Fibroblast of lung (primary cell): ENCODE data around the gene FAM221B. TPM values are rescaled to one million over a fixed set of nuclear protein-coding genes. Genes with fewer than 3 reads are reported as not detected.

ENCODE experiments used
- DNase-seq, 2 donors: peaks; one replicate each; pipeline versions ENCODE4 v3.0.0 to v3.0.0-alpha.2; 2010; ENCODE audit warnings: low read depth in 2 of 2
- H2AFZ ChIP-seq: 2 replicates; pipeline ENCODE4 v1.5.1; 2012; ENCODE audit warnings: low read length, control low read depth, inconsistent platforms
- H3K27ac ChIP-seq: 2 replicates; pipeline ENCODE4 v1.5.1; 2011; ENCODE audit warnings: low read length, control low read depth; ENCODE audit not compliant: insufficient read depth
- H3K27me3 ChIP-seq: 2 replicates; pipeline ENCODE4 v1.5.1; 2011; ENCODE audit warnings: mild to moderate bottlenecking, low read length; ENCODE audit not compliant: control insufficient read depth, insufficient read depth
- H3K36me3 ChIP-seq: 2 replicates; pipeline ENCODE4 v1.5.1; 2011; ENCODE audit warnings: low read length; ENCODE audit not compliant: control insufficient read depth, insufficient read depth
- H3K4me1 ChIP-seq: 2 replicates; pipeline ENCODE4 v1.5.1; 2011; ENCODE audit warnings: low read length; ENCODE audit not compliant: control insufficient read depth, insufficient read depth; ENCODE audit errors: extremely low read depth
- H3K4me2 ChIP-seq: 2 replicates; pipeline ENCODE4 v1.5.1; 2011; ENCODE audit warnings: low read length, control low read depth; ENCODE audit not compliant: insufficient read depth; ENCODE audit errors: extremely low read depth
- H3K4me3 ChIP-seq, 4 experiments: fragments of 200-600 bp in 1 of 4; sonication (generic) in 1 of 4; replicated peaks in 1 of 4; 2 replicates each; pipeline ENCODE4 v1.5.1; 2011 to 2016; ENCODE audit warnings: low read length in 4 of 4, low read depth in 3 of 4, mild to moderate bottlenecking in 3 of 4, control low read depth in 2 of 4, inconsistent platforms in 1 of 4, mixed read lengths in 1 of 4; ENCODE audit not compliant: insufficient read depth in 1 of 4; ENCODE audit errors: control extremely low read depth in 1 of 4
- H3K79me2 ChIP-seq: 2 replicates; pipeline ENCODE4 v1.5.1; 2012; ENCODE audit warnings: mild to moderate bottlenecking, low read length, inconsistent platforms; ENCODE audit not compliant: control insufficient read depth, insufficient read depth
- H3K9ac ChIP-seq: 2 replicates; pipeline ENCODE4 v1.5.1; 2011; ENCODE audit warnings: mild to moderate bottlenecking, low read length, control low read depth; ENCODE audit not compliant: insufficient read depth
- H3K9me3 ChIP-seq: 2 replicates; pipeline ENCODE4 v1.5.1; 2012; ENCODE audit warnings: low read depth, low read length; ENCODE audit not compliant: control insufficient read depth, insufficient read depth
- H4K20me1 ChIP-seq: 2 replicates; pipeline ENCODE4 v1.5.1; 2011; ENCODE audit warnings: low read length; ENCODE audit not compliant: control insufficient read depth, insufficient read depth; ENCODE audit errors: extremely low read depth
- CTCF ChIP-seq, 2 donors: IDR thresholded peaks in 1 of 2; conservative IDR thresholded peaks in 1 of 2; 1 replicate in 1 of 2; 2 replicates in 1 of 2; pipeline ENCODE4 v1.5.1; 2011 to 2012; ENCODE audit warnings: low read length in 2 of 2, control low read depth in 1 of 2, inconsistent platforms in 1 of 2, low read depth in 1 of 2, mild to moderate bottlenecking in 1 of 2
- EZH2 ChIP-seq: IDR thresholded peaks from 2 replicates; pipeline ENCODE4 v1.5.1; 2012; ENCODE audit warnings: low read length, control low read depth, mild to moderate bottlenecking; ENCODE audit errors: missing control alignments
- polyA plus RNA-seq, 2 donors: library from polyadenylated mRNA; depleted of rRNA in 1 of 2; stranded (reverse) in 1 of 2; unstranded in 1 of 2; fragments of >200 nt; gene quantifications; 2 replicates each; pipeline ENCODE4 v1.2.1, GENCODE V29; 2011 to 2012; ENCODE audit warnings: missing spikeins in 1 of 2
- total RNA-seq: library from RNA; depleted of rRNA; stranded (reverse); fragments of >200 nt; gene quantifications from 2 replicates; pipeline ENCODE4 v1.2.1, GENCODE V29; 2014

Gene FAM221B
- total and polyA plus RNA-seq, 2 donors (not counting 1 experiment from before 2014, with no cell fraction given), result not detected

- Histone ChIP-seq H3K9me3 (no peaks in the 10 kb centered on the region), H3K9ac (no peak overlapping the region), H2AFZ (peak overlapping the region; percentile 71), H3K27me3 (no peaks in the 10 kb centered on the region), H3K4me2 (no peak overlapping the region), H3K79me2 (no peaks in the 10 kb centered on the region), H4K20me1 (no peaks in the 10 kb centered on the region), H3K4me3 (no peak overlapping the region), H3K4me1 (peaks cover 5% of the 10 kb centered on the region), H3K36me3 (no peaks in the 10 kb centered on the region), H3K27ac (no peak overlapping the region)
- peak; percentile 53 to 83 for DNase-seq
- TF ChIP-seq EZH2, result no peak
- TF ChIP-seq CTCF (conservative IDR thresholded peaks at IDR 0.05 in 1 of 2, IDR thresholded peaks at IDR 0.05 in 1 of 2; ENCODE audit: low read depth in 1 of 2, low read length in 2 of 2), result peak; percentile 74 to 78
These were observed 2.3 kb downstream of the FAM221B start for GRCh38 chr9:35826071-35826701.

GRCh38 chr9:35822926-35823325 lies 5.6 kb downstream of the FAM221B start:
- no peak overlapping the region for H3K27ac ChIP-seq
- no peak for DNase-seq

GRCh38 chr9:35820076-35820475 lies 8.5 kb downstream of the FAM221B start:
- Histone ChIP-seq H3K36me3 (no peaks in the 10 kb centered on the region), H3K4me3 (no peak overlapping the region), H3K9ac (no peak overlapping the region), H3K27me3 (peaks cover 2% of the 10 kb centered on the region), H3K9me3 (no peaks in the 10 kb centered on the region), H4K20me1 (no peaks in the 10 kb centered on the region), H2AFZ (no peak overlapping the region), H3K4me2 (no peak overlapping the region), H3K4me1 (peaks cover 3% of the 10 kb centered on the region), H3K79me2 (no peaks in the 10 kb centered on the region), H3K27ac (no peak overlapping the region)
- DNase-seq, result peak; percentile 55 to 72
- TF ChIP-seq CTCF (conservative IDR thresholded peaks at IDR 0.05 in 1 of 2, IDR thresholded peaks at IDR 0.05 in 1 of 2; ENCODE audit: low read depth in 1 of 2, low read length in 2 of 2), result no peak
- TF ChIP-seq EZH2, result no peak

More at GRCh38 chr9:35822926-35823325, 5.6 kb downstream of the FAM221B start:
- H3K4me1 ChIP-seq, result peaks cover 8% of the 10 kb centered on the region
- no peak overlapping the region for H3K4me2 ChIP-seq
- no peaks in the 10 kb centered on the region for H3K9me3 ChIP-seq
- H3K9ac ChIP-seq, result no peak overlapping the region
- H3K4me3 ChIP-seq, result no peak overlapping the region
- no peak for TF ChIP-seq EZH2
- TF ChIP-seq CTCF (conservative IDR thresholded peaks at IDR 0.05 in 1 of 2, IDR thresholded peaks at IDR 0.05 in 1 of 2; ENCODE audit: low read depth in 1 of 2, low read length in 2 of 2), result no peak
- H4K20me1 ChIP-seq, result no peaks in the 10 kb centered on the region
- no peaks in the 10 kb centered on the region for H3K27me3 ChIP-seq
- no peak overlapping the region for H2AFZ ChIP-seq
- H3K79me2 ChIP-seq, result no peaks in the 10 kb centered on the region
- no peaks in the 10 kb centered on the region for H3K36me3 ChIP-seq
